NCI-H345 (cell line): ENCODE data around the gene SGCB.
A peak's percentile ranks its signal among the peaks of the same experiment; 100 is the strongest.
"Not testable (repeated sequence)": the region's sequence is repeated elsewhere in the genome, so short reads cannot be mapped to it uniquely, and the experiment has no call there.

ENCODE experiments used
- DNase-seq: peaks from one replicate; lab custom pipeline; 2025; lab: John Stamatoyannopoulos, UW

The SGCB gene, protein sequence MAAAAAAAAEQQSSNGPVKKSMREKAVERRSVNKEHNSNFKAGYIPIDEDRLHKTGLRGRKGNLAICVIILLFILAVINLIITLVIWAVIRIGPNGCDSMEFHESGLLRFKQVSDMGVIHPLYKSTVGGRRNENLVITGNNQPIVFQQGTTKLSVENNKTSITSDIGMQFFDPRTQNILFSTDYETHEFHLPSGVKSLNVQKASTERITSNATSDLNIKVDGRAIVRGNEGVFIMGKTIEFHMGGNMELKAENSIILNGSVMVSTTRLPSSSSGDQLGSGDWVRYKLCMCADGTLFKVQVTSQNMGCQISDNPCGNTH

DNA sequence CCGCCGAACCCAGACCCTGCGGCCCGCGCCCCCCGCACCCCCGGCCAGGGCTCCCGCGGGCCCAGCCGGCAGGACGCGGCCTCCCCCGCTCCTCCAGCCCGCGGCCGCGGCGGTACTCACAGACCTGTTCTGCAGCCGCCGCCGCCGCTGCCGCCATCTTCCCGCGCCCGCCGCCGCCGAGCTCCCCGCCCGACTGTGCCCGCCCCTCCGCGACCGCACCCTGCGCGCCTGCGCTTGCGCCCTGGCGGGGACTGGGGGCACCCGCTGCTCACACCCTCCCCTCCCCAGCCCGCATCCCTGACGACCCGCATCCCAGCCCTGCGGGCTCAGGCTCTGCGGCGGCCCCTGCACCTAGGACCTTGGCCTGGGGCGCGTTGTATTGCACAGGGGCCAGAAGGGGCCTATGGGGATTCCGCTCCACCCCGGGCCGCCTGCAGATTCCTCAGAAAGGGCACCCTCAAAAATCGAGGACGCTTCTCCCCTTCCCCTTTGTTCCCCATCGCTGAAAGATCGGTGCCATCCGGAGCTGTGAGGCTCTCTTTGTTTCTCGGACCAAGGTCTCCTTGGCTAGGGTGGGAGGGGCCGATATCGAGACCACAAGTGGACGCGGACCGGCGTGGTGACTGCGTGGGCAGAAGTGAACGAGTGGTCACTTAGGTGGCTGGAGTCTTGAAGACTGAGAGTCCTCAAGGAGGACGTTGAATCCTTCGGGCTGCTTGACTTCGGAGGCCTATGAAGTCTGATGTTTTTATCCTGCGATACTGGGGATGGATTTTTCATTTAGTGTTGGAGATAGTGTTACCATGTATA lies at the start of gene SGCB:
Gene SGCB (minus strand): TSS at position 197 of the 810 bp plus-strand sequence. CDS start 40 bp downstream, at position 157.
- peak; percentile 71 for DNase-seq

DNA sequence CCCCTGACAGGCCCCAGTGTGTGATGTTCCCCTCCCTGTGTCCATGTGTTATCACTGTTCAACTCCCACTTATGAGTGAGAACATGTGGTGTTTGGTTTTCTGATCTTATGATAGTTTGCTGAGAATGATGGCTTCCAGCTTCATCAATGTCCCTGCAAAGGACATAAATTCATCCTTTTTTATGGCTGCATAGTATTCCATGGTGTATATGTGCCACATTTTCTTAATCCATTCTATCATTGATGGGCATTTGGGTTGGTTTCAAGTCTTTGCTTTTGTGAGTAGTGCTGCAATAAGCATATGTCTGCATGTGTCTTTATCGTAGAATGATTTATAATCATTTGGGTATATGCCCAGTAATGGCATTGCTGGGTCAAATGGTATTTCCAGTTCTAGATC lies 48.3 kb upstream of the SGCB start:
- DNase-seq, result not testable (repeated sequence)

DNA sequence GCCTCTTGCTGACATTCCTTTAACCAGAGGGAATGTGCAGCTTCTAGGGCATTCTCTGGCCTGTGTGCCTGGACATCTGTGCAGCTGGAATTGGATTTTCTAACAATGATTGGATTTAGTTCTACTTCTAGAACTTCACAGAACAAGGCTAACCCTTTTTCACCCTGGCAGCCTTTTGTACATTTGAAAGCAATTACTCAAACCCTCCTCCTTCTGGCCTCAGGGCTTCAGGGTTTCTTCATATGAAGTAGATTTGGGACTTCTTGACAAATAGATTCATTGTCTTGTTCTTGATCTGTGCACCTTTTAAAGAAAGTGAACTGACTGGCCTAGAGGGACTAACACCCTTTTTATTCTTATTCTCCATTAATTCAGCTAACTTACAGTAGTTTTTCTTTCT lies 43.1 kb upstream of the SGCB start:
- no peak for DNase-seq

DNA sequence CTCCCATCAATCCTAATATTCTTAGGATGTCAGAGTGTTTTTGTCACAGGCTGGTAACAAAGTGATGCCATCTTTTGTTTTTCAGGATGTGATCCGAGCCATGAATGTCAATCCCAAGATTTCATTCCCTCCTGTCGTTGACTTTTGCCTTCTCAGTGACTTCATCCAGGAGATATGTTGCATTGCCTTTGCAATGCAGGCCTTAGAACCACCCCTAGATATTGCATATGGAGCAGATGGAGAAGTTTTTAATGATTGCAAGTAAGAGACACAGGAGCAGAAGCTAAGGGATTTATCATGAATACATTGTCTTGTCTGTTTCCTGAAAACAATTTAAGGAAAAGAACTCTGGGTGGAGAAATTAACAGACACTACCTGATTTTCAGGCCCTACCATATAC lies 41.6 kb upstream of the SGCB start:
- DNase-seq, result no peak

DNA sequence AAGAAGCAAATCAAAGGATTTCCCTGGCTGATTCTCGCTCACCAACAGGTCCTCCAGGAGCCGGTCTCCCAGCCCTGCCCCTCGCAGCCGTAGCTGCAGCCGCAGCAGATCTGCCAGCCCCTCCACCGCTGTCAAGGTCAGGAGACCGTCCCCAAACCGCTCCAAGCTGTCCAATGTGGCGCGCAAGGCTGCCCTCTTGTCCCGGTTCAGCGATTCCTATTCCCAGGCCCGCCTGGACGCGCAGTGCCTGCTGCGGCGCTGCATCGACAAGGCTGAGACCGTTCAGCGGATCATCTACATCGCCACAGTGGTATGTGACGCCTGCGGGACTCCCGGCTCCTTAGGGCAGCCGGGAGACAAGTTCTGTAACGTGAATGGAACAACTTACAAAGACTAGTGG lies 38.6 kb upstream of the SGCB start:
- DNase-seq, result no peak

DNA sequence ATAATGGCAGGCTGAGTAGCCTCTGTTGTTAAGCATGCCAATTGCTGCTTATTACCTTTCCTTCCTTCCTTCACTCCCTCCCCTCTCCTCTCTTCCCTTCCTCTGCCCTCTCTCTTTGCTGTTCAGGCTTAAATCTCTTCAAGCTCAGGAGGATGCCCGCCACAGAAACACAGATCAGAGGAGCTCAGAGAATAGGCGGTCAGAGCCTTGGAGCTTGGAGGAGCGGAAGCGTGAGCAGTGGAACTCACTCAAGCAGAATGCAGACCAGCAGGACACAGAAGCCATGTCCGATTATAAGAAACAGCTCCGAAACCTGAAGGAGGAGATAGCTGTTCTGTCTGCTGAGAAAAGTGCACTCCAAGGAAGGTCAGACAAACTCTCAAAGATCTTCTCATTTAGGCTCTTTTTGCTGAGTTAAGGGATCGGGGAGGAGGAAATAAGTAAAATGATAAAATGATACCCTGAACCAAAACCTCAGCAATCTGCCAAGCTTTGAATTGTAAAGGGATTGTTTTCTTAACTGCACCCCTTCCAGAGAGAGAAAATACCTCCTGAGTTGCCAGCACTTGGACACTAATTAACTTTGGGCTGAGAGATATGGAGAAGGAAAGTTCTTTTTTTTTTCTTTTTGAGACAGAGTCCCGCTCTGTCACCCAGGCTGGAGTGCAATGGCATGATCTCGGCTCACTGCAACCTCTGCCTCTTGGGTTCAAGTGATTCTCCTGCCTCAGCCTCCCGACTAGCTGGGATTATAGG lies 33.9 kb upstream of the SGCB start:
- no peak for DNase-seq

DNA sequence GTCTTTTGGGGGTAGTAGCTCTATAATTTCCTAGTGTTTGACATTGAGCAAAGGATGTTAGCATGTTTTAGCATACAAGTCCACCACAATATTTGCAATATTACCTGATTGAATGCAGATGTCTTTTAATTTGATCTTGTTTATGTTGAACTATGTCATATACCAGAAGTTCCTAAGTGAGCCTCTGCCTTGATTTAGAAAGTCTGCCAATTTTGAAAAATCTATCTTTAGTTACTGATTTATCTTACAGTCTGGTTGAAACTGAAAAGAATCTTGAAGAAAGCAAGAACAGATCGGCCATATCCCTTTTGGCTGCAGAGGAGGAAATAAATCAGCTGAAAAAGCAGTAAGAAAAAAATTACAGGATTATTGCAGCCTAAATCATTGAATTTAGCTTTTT lies 31.5 kb upstream of the SGCB start:
- no peak for DNase-seq

DNA sequence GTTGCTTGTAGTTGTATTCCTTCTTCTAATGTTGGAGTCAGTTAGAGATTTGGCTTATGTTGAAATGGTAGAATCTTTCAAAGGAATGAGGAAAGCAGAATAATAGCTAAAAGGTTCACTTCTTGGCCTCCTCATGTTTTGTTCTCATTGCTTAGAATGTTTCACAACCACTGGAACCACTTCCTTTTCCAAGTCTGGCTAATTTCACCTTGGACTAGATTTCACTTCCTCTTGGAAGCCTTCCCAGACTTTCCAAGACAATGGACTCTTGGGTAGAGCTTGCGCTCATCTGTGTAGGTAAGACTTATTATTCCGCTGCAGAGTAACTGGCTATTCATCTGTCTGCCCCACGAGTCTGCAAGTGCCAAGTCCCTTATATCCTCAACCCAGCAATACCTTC lies 21.3 kb upstream of the SGCB start:
- DNase-seq, result no peak

DNA sequence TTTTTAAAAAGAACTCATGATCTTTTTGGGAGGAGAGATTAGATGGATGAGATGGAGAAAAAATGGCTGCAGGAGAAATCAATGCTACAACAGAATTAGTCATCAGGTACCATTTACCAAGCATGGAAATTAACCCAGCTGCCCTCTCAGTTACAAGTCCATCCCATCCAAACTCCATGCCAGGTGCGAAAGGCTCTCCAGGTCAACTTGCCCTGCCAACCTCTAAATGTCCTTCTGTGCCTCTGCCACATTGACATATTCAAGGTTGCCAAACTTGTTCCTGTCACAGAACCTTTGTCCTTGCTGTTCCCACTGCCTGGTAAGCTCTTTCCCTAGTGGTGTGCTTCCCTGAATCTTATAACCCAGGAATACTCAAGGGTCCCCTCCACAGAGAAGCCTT lies 20.2 kb upstream of the SGCB start:
- DNase-seq, result no peak

DNA sequence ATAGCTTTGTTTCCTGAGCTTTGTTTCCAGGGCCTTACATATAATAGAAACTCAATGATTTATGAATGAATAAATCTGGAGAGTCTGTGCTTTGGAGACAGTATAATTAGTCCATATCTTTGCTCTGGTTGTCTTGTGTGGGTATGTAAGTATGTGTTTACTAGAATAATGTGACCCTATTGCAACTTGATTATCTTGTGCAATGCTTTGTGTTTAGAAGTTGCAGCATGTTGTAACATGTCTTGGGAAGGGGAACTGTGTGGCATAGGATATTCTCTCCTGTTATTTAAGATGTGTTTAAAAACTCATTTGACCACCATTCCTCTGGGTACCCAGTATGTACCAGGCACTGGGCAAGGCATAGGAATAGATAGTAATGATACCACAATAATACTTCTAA lies 19.1 kb upstream of the SGCB start:
- no peak for DNase-seq

DNA sequence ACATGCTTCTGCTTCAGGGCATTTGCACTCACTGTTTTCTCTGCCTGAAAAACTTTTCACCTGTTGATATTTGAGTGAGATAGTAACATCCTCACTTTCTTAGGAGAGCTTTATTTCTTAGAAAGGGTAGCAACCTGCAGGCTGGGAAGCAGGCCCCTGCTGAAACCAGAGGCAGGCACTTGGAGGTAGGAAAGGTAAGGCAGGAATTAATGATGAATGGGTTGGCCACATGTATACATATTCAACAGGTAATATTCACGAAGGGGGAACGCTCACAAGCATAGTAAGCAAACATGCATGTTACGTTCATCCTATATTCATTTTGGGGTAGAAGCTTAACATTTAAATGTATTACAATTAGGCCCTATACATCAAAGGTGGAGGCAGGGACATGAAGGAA lies 16.2 kb upstream of the SGCB start:
- DNase-seq, result no peak

DNA sequence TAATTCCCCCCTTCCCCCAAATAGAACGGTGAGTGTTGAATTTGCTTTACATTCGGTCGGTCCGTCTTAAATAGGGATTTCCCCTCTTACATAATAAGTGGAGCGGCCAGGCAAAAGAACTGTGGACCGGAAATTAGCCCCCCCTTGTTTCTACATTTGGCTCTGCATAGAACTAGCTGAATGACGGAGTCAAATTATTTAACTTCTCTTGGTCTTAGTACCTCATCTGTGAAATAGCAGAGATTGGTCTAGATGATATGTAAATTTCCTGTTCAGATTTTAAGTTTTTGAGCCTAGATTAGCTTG lies 14.3 kb upstream of the SGCB start:
- no peak for DNase-seq

DNA sequence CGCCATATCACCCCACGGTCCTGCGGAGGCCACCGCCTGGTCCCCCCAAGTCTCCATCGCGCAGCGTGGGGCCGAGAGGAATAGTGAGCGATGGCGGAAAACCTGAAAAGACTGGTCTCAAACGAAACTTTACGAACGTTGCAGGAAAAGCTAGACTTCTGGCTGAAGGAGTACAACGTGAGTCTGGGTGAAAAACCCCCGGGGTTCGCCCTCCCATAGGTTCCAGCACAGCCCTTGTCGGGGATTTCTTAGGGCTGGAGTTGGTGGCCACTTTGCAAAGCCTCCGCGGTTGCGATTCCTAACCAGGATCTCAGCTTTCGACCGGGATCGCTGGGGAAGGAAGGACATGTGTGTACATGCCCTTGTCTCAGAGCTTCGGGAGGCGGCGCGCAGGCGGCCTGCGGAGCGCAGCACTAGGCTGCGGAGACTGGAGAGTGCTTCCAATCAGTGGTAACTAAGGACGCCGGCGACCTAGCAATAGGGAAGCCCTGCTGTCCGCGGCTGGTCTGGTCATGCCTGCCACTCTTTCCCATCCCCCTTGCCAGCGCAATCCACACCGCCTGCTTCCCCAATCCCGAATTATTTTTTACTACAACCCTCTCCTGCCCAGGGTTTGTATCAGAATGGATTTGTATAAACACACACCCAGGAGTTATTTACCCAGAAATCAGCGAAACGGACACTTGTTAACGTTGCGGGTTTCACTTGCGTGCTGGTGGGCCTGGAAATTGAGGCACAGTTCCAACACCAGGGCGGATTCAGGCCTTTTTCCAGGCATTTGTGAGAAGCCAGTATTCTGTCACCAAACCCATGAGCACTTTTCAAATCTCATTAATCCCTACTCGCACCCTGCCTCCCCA lies 13.7 kb upstream of the SGCB start:
- peak; percentile 76 for DNase-seq

DNA sequence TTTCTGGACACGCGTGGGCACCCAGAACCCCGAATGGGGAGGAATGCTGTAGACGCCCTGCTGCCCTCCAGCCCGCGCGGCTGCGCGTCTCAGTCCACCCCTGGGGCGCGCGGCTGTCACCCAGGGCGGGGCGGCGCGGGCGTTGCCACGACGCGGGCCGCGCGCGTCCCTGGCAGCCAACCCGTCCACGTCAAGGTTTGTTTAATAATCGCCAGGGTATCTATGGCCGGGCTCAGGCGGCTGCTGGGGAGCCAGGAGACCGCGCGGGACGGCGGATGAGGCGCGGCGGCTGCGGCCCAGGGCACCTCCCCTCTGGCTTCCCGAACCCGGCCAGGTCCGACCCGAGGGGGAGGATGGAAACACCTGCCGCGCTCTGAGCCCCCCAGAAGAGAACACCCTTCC lies 13.1 kb upstream of the SGCB start, which contains the start of gene SPATA18:
Gene SPATA18 (plus strand): TSS at position 92 of the 402 bp plus-strand sequence. CDS start 401 bp downstream, outside the sequence.
- DNase-seq, result peak; percentile 5

DNA sequence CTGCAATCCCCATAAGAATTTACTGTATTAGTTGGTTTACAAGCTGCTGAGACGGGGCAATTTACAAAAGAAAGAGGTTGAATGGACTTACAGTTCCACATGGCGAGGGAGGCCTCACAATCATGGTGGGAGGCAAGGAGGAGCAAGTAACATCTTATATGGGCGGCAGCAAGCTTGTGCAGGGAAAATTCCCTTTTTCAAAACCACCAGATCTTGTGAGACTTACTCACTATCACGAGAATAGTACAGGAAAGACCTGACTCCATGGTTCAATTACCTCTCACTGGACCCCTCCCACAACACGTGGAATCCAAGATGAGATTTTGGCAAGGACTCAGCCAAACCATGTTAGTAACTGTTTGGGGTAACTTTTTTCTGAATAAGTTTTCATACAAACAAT lies 11.2 kb upstream of the SGCB start:
- DNase-seq, result no peak

DNA sequence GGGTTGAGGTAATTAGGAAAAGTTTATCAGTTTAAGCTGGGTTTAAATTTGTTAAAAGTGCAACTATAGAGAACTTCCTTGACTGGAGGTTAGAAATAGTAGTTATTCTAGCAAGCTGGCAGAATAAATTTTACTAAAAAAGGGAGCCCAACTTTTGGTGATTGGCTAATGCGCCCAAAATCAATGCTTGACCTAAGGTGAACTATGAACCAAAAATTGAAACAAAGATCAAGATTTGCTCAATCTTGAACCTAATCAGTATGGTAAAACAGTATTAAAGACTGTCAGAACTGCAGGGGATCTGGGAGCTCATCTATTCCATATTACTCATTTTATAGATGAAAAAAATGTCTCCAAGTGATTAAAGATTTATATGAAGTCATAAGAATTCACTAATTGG lies 6.9 kb upstream of the SGCB start:
- no peak for DNase-seq

DNA sequence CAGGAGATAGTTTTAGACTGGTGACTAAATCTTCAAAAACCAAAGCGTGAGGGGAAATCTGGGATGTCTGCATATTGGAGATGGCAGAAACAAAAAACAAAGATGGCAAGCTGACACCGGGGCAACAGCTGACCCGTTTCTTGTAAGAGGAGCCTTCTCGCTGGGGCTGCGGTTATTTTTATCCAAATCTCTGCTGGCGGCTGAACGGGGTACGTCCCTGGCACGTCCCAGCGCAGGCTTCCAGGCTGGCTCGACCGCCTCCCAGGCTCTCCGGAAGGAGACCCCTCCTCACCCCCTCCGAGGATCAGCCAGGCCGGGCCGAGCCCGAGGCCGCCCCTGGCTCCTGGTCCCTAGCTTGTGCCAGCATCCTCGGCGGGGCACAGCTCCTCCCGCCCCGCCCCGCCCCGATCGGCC lies 403 bp downstream of the SGCB start:
- DNase-seq, result peak; percentile 25

DNA sequence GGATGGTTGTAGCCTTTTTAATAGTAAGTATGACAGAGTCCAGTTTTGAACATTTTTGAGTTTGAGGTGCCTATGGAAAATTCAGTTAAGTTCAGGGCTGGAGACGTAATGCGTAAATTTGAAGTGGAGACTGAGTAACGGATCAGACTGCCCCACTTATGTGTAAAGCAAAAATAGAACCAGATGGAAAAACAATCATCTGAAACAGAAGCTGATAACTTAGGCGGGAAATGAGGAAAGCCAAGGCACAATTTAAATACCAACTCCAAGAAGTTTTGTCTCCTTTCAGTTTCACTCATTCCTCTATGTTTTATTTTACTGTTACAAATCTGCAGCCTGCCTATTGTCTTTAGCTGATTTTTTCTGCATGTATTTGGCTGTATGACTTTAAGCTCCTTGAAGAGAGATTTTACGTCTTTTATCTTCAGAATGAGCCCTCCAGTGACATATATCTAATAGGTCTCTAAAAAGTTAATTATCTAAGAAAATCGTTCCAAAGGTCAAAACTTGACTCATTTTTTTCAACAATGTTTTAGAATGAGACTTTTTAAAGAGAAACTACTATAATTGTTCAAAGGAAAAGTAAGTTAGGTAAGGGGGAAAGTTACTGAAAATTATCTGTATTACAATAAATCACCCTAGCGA lies 1.1 kb downstream of the SGCB start:
- no peak for DNase-seq

DNA sequence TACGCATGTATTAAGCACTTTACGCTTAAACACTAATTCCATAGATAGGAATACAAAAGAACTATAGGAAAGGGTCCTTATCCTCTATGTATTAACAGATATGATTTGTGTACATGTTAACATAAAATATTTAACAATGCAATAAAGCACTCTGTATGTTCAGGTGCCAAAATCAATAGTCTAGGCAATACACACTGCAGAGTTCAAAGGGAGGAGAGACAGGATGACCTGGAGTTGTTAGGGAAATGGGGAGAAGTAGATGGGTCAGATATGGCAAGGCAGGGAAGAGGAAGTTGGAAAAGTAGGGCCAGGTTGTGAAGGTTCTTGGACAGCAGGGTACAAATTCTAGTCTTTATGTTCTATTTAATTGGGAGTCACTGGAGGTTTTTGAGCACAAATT lies 2.9 kb downstream of the SGCB start:
- DNase-seq, result no peak

DNA sequence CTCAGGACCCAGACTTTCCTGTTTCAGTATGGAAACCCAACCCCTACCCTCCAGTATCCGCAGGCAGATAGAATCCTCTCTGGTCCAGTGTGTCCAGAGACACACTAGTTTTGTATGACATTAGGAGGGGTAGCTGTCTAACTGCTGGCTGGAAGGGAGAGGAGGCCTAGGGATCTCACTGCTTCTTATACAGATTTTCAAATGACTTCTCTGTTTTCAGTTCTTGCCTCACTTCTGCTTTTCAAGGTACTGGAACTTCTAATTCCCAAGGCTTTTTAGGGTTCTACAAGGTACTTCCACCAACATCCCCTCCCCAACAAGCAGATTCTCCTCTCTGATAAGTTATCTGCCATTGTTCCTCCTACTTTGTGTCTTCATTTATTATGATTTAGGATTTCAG lies 6.1 kb downstream of the SGCB start:
- DNase-seq, result no peak

DNA sequence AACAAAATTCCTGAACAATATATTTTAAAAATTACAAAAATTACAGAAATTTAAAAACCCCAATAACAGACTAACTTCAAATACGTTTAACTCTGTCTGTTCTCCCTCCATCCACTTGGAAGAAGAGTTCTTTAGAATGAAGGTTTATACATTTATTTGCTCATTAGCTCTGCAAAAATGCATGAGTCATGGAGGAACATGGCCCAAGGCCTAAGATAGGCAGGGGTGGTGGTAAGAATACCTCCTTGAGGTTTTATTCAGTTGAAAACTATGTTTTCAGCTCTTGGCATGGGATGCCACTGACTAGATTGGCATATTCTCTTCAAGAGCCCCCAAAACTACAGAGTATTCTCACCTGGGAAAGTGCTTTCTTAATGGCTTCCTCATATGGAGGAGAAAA lies 9.1 kb downstream of the SGCB start:
- DNase-seq, result no peak
